Keratinocyte (primary cell): ENCODE data around the gene PLSCR4. TPM values are rescaled to one million over a fixed set of nuclear protein-coding genes. Genes with fewer than 3 reads are reported as not detected.

Source experiments
- DNase-seq: peaks from one replicate; pipeline ENCODE4 v3.0.0-alpha.2; 2011; ENCODE audit warnings: low read depth, missing footprints, low spot score
- FAIRE-seq: peaks from 2 replicates; lab custom pipeline; 2011; peaks lifted over from hg19 to GRCh38; lab: Jason Lieb, UNC
- H2AFZ ChIP-seq: 2 replicates; pipeline ENCODE4 v1.6.0; 2012; ENCODE audit warnings: low read length, control low read depth, inconsistent platforms; ENCODE audit not compliant: control insufficient read depth
- H3K27ac ChIP-seq: 2 replicates; pipeline ENCODE4 v1.5.1; 2011; ENCODE audit warnings: low read length; ENCODE audit not compliant: control insufficient read depth, insufficient read depth
- H3K27me3 ChIP-seq: 3 replicates; pipeline ENCODE4 v1.6.0; 2011; ENCODE audit warnings: low read length; ENCODE audit not compliant: control insufficient read depth, insufficient read depth; ENCODE audit errors: extremely low read depth
- H3K36me3 ChIP-seq, 2 experiments: 2 replicates in 1 of 2; 3 replicates in 1 of 2; pipeline ENCODE4 v1.5.1; 2011; ENCODE audit warnings: low read length in 2 of 2, mild to moderate bottlenecking in 1 of 2; ENCODE audit not compliant: control insufficient read depth in 2 of 2, insufficient read depth in 2 of 2; ENCODE audit errors: extremely low read depth in 1 of 2
- H3K4me1 ChIP-seq: 3 replicates; pipeline ENCODE4 v1.5.1; 2011; ENCODE audit warnings: low read length; ENCODE audit not compliant: control insufficient read depth, insufficient read depth; ENCODE audit errors: extremely low read depth
- H3K4me2 ChIP-seq: 3 replicates; pipeline ENCODE4 v1.6.0; 2011; ENCODE audit warnings: low read depth, low read length; ENCODE audit not compliant: control insufficient read depth, insufficient read depth; ENCODE audit errors: extremely low read depth
- H3K4me3 ChIP-seq, 3 experiments: fragments of 200-600 bp in 1 of 3; sonication (generic) in 1 of 3; 2 replicates in 2 of 3; 3 replicates in 1 of 3; pipeline ENCODE4 v1.5.1; 2011 to 2016; ENCODE audit warnings: low read length in 3 of 3, mild to moderate bottlenecking in 3 of 3, control low read depth in 2 of 3, inconsistent platforms in 1 of 3, low read depth in 1 of 3, mixed read lengths in 1 of 3, mixed run types in 1 of 3, moderate library complexity in 1 of 3; ENCODE audit not compliant: control insufficient read depth in 2 of 3, insufficient read depth in 2 of 3; ENCODE audit errors: extremely low read depth in 1 of 3
- H3K79me2 ChIP-seq: 2 replicates; pipeline ENCODE4 v1.6.0; 2012; ENCODE audit warnings: low read length; ENCODE audit not compliant: control insufficient read depth, insufficient read depth
- H3K9ac ChIP-seq: 3 replicates; pipeline ENCODE4 v1.6.0; 2011; ENCODE audit warnings: low read length; ENCODE audit not compliant: control insufficient read depth, insufficient read depth; ENCODE audit errors: extremely low read depth
- H3K9me1 ChIP-seq: 3 replicates; pipeline ENCODE4 v1.6.0; 2011; ENCODE audit warnings: low read length; ENCODE audit not compliant: control insufficient read depth, insufficient read depth; ENCODE audit errors: extremely low read depth
- H3K9me3 ChIP-seq: 2 replicates; pipeline ENCODE4 v1.5.1; 2012; ENCODE audit warnings: low read depth, low read length; ENCODE audit not compliant: control insufficient read depth
- H4K20me1 ChIP-seq: 3 replicates; pipeline ENCODE4 v1.6.0; 2011; ENCODE audit warnings: low read length; ENCODE audit not compliant: control insufficient read depth, insufficient read depth; ENCODE audit errors: extremely low read depth
- EZH2 ChIP-seq: IDR thresholded peaks from one replicate; pipeline ENCODE4 v1.6.1; 2012; ENCODE audit warnings: inconsistent platforms, mild to moderate bottlenecking, low read length, moderate library complexity
- dilution Hi-C: fragments of 300-500 bp; cut with MboI; formaldehyde crosslinking; loops from one replicate; pipeline ENCODE4 v1.7.0; 2020; ENCODE audit warnings: low sequenced_read_pairs; ENCODE audit not compliant: extremely low pct_ligation_motif_present
- polyA plus RNA-seq, 5 experiments: library from polyadenylated mRNA; depleted of rRNA in 3 of 5; stranded (reverse) in 3 of 5; stranded (forward) in 1 of 5; unstranded in 1 of 5; fragments of >200 nt; gene quantifications; 1 replicate in 1 of 5; 2 replicates in 3 of 5; 3 replicates in 1 of 5; pipeline versions ENCODE4 v1.2.1 to v1.2.3, GENCODE V29; 2011 to 2012; ENCODE audit warnings: missing spikeins in 2 of 5, low read depth in 1 of 5, low replicate concordance in 1 of 5
- TF ChIP-seq, protein P1 (sequence below), 3 experiments: IDR thresholded peaks in 1 of 3; conservative IDR thresholded peaks in 1 of 3; optimal IDR thresholded peaks in 1 of 3; 2 replicates in 2 of 3; 3 replicates in 1 of 3; pipeline versions ENCODE3 to v1.5.1; 2011; ENCODE audit warnings: low read length in 3 of 3, mild to moderate bottlenecking in 3 of 3, moderate library complexity in 2 of 3, control low read depth in 1 of 3, inconsistent platforms in 1 of 3; ENCODE audit not compliant: insufficient read depth in 2 of 3; ENCODE audit errors: extremely low read depth in 1 of 3

The PLSCR4 gene
- polyA plus RNA-seq, 1 donor (not counting 4 experiments of a cell fraction or from before 2014, with no cell fraction given): 1.5 TPM

DNA sequence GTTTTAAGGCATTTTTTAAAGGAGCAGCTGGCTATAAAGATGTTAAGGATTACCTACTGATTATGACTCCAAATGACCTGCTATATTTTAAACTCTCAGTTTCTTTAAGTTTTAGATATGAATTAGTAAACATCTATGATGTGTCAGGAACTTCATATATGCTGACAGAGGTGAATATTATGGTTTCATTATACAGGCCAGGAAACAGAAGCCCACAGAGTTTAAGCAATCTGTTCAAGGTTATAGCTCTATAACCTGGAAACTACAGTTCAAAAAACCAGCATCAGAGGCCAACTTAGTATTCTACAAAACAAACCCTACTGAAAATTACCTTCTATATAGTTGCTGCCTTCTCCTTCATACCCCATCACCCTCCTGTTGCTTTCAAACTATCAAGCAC lies 17.4 kb downstream of the PLSCR4 start:
- Histone ChIP-seq H3K27ac (no peak overlapping the region), H3K9me3 (no peaks in the 10 kb centered on the region), H3K9me1 (no peaks in the 10 kb centered on the region), H3K79me2 (no peaks in the 10 kb centered on the region), H3K9ac (no peak overlapping the region), H3K4me1 (no peaks in the 10 kb centered on the region), H3K36me3 (no peaks in the 10 kb centered on the region), H3K4me3 (no peak overlapping the region), H3K4me2 (no peak overlapping the region), H2AFZ (no peak overlapping the region), H3K27me3 (no peaks in the 10 kb centered on the region), H4K20me1 (no peaks in the 10 kb centered on the region)
- dilution Hi-C loops: no loop called here
- TF ChIP-seq, protein P1, sequence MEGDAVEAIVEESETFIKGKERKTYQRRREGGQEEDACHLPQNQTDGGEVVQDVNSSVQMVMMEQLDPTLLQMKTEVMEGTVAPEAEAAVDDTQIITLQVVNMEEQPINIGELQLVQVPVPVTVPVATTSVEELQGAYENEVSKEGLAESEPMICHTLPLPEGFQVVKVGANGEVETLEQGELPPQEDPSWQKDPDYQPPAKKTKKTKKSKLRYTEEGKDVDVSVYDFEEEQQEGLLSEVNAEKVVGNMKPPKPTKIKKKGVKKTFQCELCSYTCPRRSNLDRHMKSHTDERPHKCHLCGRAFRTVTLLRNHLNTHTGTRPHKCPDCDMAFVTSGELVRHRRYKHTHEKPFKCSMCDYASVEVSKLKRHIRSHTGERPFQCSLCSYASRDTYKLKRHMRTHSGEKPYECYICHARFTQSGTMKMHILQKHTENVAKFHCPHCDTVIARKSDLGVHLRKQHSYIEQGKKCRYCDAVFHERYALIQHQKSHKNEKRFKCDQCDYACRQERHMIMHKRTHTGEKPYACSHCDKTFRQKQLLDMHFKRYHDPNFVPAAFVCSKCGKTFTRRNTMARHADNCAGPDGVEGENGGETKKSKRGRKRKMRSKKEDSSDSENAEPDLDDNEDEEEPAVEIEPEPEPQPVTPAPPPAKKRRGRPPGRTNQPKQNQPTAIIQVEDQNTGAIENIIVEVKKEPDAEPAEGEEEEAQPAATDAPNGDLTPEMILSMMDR (optimal IDR thresholded peaks at IDR 0.05 in 1 of 3, IDR thresholded peaks at IDR 0.05 in 1 of 3, conservative IDR thresholded peaks at IDR 0.05 in 1 of 3; ENCODE audit: extremely low read depth in 1 of 3, insufficient read depth in 2 of 3, low read length in 3 of 3): no peak
- TF ChIP-seq EZH2: no peak
- DNase-seq (no peak), FAIRE-seq (no peak)

DNA sequence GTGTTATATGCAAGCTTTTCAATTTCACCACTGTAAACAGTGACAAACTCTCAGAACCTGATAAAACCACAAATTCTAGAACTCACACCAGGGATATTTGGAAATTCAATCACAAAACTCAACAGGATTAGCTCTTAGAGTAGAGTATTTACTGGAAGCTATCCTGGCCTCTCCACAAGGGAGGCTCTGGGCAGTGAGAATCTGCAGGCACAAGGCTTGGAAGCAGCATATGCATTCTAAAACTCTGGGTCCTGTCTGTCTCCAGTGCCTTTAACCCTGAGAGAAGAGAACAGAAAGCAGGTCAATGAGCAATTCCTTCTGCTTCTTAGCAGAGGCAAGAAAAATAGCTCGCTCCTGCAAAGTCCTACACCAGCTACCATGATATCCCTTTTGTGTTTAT lies 23.4 kb downstream of the PLSCR4 start:
- DNase-seq: no peak
- no peak for TF ChIP-seq EZH2
- TF ChIP-seq, protein P1 (optimal IDR thresholded peaks at IDR 0.05 in 1 of 3, IDR thresholded peaks at IDR 0.05 in 1 of 3, conservative IDR thresholded peaks at IDR 0.05 in 1 of 3; ENCODE audit: extremely low read depth in 1 of 3, insufficient read depth in 2 of 3, low read length in 3 of 3): no peak
- dilution Hi-C loops: no loop called here
- no peaks in the 10 kb centered on the region for H3K9me1 ChIP-seq
- H3K4me3 ChIP-seq: no peak overlapping the region
- H3K27me3 ChIP-seq: no peaks in the 10 kb centered on the region
- H3K4me2 ChIP-seq: no peak overlapping the region
- H3K9ac ChIP-seq: no peak overlapping the region
- no peaks in the 10 kb centered on the region for H4K20me1 ChIP-seq
- FAIRE-seq: no peak
- H3K27ac ChIP-seq: no peak overlapping the region
- no peaks in the 10 kb centered on the region for H3K9me3 ChIP-seq
- H2AFZ ChIP-seq: no peak overlapping the region
- H3K36me3 ChIP-seq: no peaks in the 10 kb centered on the region
- H3K4me1 ChIP-seq: no peaks in the 10 kb centered on the region
- no peaks in the 10 kb centered on the region for H3K79me2 ChIP-seq
